A673 (cell line): ENCODE data around the gene TM4SF5. TPM values are rescaled to one million over a fixed set of nuclear protein-coding genes. Genes with fewer than 3 reads are reported as not detected.

Source experiments
- BruUV-seq: library from RNA; stranded (reverse); fragments of 400-500 nt; replicated peaks from 2 replicates; lab custom pipeline; 2021; lab: Mats Ljungman, UMichigan
- CTCF ChIA-PET: fragments of 300-600 bp; sonication (Branson Sonifier 250); formaldehyde crosslinking; loops from one replicate; lab custom pipeline; 2022; ENCODE audit warnings: antibody characterized with exemption; lab: Charles Lee
- POLR2A ChIA-PET: fragments of 300-600 bp; sonication (Branson Sonifier 250); formaldehyde crosslinking; loops from one replicate; lab custom pipeline; 2022; ENCODE audit warnings: antibody characterized with exemption; ENCODE audit not compliant: low non-redundant PET; lab: Charles Lee
- DNase-seq: peaks from one replicate; pipeline ENCODE4 v3.0.0-alpha.2; 2015; ENCODE audit warnings: low spot score
- H3K27ac ChIP-seq: fragments of 200-600 bp; sonication (generic); 2 replicates; pipeline ENCODE4 v1.5.1; 2016; ENCODE audit warnings: mixed run types, low read depth, mild to moderate bottlenecking, mixed read lengths, antibody characterized with exemption, low read length; ENCODE audit not compliant: poor library complexity, severe bottlenecking
- H3K27me3 ChIP-seq: fragments of 200-600 bp; sonication (generic); replicated peaks from 2 replicates; pipeline ENCODE4 v1.6.1; 2017; ENCODE audit warnings: mixed run types, low read depth, mild to moderate bottlenecking, mixed read lengths, antibody characterized with exemption, low read length; ENCODE audit not compliant: insufficient read depth, poor library complexity
- H3K36me3 ChIP-seq: fragments of 200-600 bp; sonication (generic); 2 replicates; pipeline ENCODE4 v1.6.1; 2016; ENCODE audit warnings: mixed run types, mild to moderate bottlenecking, mixed read lengths, antibody characterized with exemption, low read length; ENCODE audit not compliant: insufficient read depth, poor library complexity, severe bottlenecking
- H3K4me1 ChIP-seq: fragments of 200-600 bp; sonication (generic); 2 replicates; pipeline ENCODE4 v1.6.1; 2017; ENCODE audit warnings: mixed run types, mild to moderate bottlenecking, mixed read lengths, antibody characterized with exemption, low read length; ENCODE audit not compliant: insufficient read depth, poor library complexity, severe bottlenecking
- H3K4me3 ChIP-seq: fragments of 200-600 bp; sonication (generic); 2 replicates; pipeline ENCODE4 v1.5.1; 2016; ENCODE audit warnings: low read depth, mixed run types, mild to moderate bottlenecking, mixed read lengths, low read length; ENCODE audit not compliant: poor library complexity, severe bottlenecking
- H3K9me3 ChIP-seq: fragments of 200-600 bp; sonication (generic); 2 replicates; pipeline ENCODE4 v1.6.1; 2016; ENCODE audit warnings: mixed run types, low read depth, mild to moderate bottlenecking, mixed read lengths, antibody characterized with exemption, low read length; ENCODE audit not compliant: poor library complexity, severe bottlenecking
- CTCF ChIP-seq: fragments of 300-800, 200-600 bp; sonication (generic); conservative IDR thresholded peaks from 2 replicates; pipeline ENCODE4 v1.5.1; 2017; ENCODE audit warnings: low read depth, mild to moderate bottlenecking, antibody characterized with exemption, low read length, moderate library complexity, mixed read lengths
- EZH2 ChIP-seq: fragments of 200-600 bp; sonication (generic); IDR thresholded peaks from 2 replicates; pipeline ENCODE4 v1.6.1; 2017; ENCODE audit warnings: borderline replicate concordance, low read depth, mild to moderate bottlenecking, mixed read lengths, antibody characterized with exemption, low read length; ENCODE audit not compliant: poor library complexity, severe bottlenecking
- intact Hi-C: fragments of 100-400 bp; cut with micrococcal nuclease; formaldehyde crosslinking; loops from one replicate; pipeline ENCODE4 v1.10.0; 2022; ENCODE audit not compliant: unreplicated experiment
- total RNA-seq: library from RNA; stranded (reverse); gene quantifications from 2 replicates; pipeline ENCODE4 v1.2.3, GENCODE V29; 2021

TM4SF5 gene
- total RNA-seq, 1 experiment from 2014 or later, result not detected

- no peaks in the 10 kb centered on the region for H3K36me3 ChIP-seq
- DNase-seq, result peak; percentile 35
- H3K4me1 ChIP-seq, result peaks cover 5% of the 10 kb centered on the region
- CTCF ChIA-PET, result no interaction called here
- peak within 1 kb of the TSS; percentile 70 for H3K4me3 ChIP-seq
- TF ChIP-seq CTCF, result no peak
- intact Hi-C loops, result no loop called here
- H3K27ac ChIP-seq, result no peak within 1 kb of the TSS
- H3K27me3 ChIP-seq, result peaks cover 13% of the 10 kb centered on the region
- POLR2A ChIA-PET, result no interaction called here
- no peaks in the 10 kb centered on the region for H3K9me3 ChIP-seq
- BruUV-seq, result no TSS peak
These were observed 32.3 kb upstream of the TM4SF5 start, which contains the start of the genes CXCL16 and ZMYND15 for GRCh38 chr17:4739122-4740024. CXCL16 (minus strand) TSS chr17:4739928; CDS start chr17:4739339, 589 bp downstream. ZMYND15 (plus strand) TSS chr17:4739833; CDS start chr17:4740549, 716 bp downstream.

- TF ChIP-seq CTCF (no peak), EZH2 (no peak)
- intact Hi-C loops, result no loop called here
- Histone ChIP-seq H3K4me1 (peaks cover 5% of the 10 kb centered on the region), H3K36me3 (no peaks in the 10 kb centered on the region), H3K27me3 (peaks cover 13% of the 10 kb centered on the region), H3K9me3 (no peaks in the 10 kb centered on the region), H3K4me3 (peak overlapping the region; percentile 70), H3K27ac (no peak overlapping the region)
- BruUV-seq, result no TSS peak
- CTCF ChIA-PET, result no interaction called here
- POLR2A ChIA-PET, result no interaction called here
- DNase-seq, result no peak
These were observed 31.7 kb upstream of the TM4SF5 start for GRCh38 chr17:4740025-4740351.

GRCh38 chr17:4740584-4740983 is 31.1 kb upstream of the TM4SF5 start:
- Histone ChIP-seq H3K9me3 (no peaks in the 10 kb centered on the region), H3K27ac (no peak overlapping the region), H3K36me3 (no peaks in the 10 kb centered on the region), H3K27me3 (peaks cover 13% of the 10 kb centered on the region), H3K4me1 (peaks cover 5% of the 10 kb centered on the region), H3K4me3 (no peak overlapping the region)
- POLR2A ChIA-PET, result no interaction called here
- no peak for DNase-seq
- no peak for TF ChIP-seq CTCF
- TF ChIP-seq EZH2, result no peak
- CTCF ChIA-PET, result no interaction called here
- intact Hi-C loops, result no loop called here
- BruUV-seq, result no TSS peak
